KMS-11 (cell line): ENCODE results near the gene KANK2.

Experiments
- H2AFZ ChIP-seq: fragments of 200-600 bp; sonication (generic); 2 replicates; pipeline ENCODE4 v1.6.1; 2016; ENCODE audit warnings: antibody characterized with exemption, mixed run types, low read depth
- H3K27ac ChIP-seq: fragments of 200-600 bp; sonication (generic); 2 replicates; pipeline ENCODE4 v1.6.1; 2016; ENCODE audit warnings: mild to moderate bottlenecking, mixed run types
- H3K27me3 ChIP-seq: fragments of 200-600 bp; sonication (generic); 2 replicates; pipeline ENCODE4 v1.6.1; 2017; ENCODE audit warnings: mild to moderate bottlenecking, low read depth, mixed run types, moderate library complexity; ENCODE audit not compliant: insufficient read depth
- H3K36me3 ChIP-seq: fragments of 200-600 bp; sonication (generic); 2 replicates; pipeline ENCODE4 v1.6.1; 2017; ENCODE audit warnings: mild to moderate bottlenecking, mixed run types; ENCODE audit not compliant: insufficient read depth
- H3K4me1 ChIP-seq: fragments of 200-600 bp; sonication (generic); 2 replicates; pipeline ENCODE4 v1.6.1; 2016; ENCODE audit warnings: mild to moderate bottlenecking, low read depth, mixed run types; ENCODE audit not compliant: poor library complexity, severe bottlenecking
- H3K4me2 ChIP-seq: fragments of 200-600 bp; sonication (generic); 2 replicates; pipeline ENCODE4 v1.7.0; 2016; ENCODE audit warnings: mild to moderate bottlenecking, mixed run types
- H3K4me3 ChIP-seq: fragments of 200-600 bp; sonication (generic); IDR thresholded peaks from 2 replicates; pipeline ENCODE4 v1.6.1; 2017; ENCODE audit warnings: low read depth, low read length, mixed read lengths; ENCODE audit not compliant: insufficient read depth
- H3K79me2 ChIP-seq: fragments of 200-600 bp; sonication (generic); 2 replicates; pipeline ENCODE4 v1.6.1; 2016; ENCODE audit warnings: low read depth, mixed run types; ENCODE audit not compliant: insufficient read depth
- H3K9ac ChIP-seq: fragments of 200-600 bp; sonication (generic); 2 replicates; pipeline ENCODE4 v1.6.1; 2016; ENCODE audit warnings: mild to moderate bottlenecking, mixed run types
- H4K20me1 ChIP-seq: fragments of 200-600 bp; sonication (generic); 2 replicates; pipeline ENCODE4 v1.6.1; 2016; ENCODE audit warnings: mild to moderate bottlenecking, mixed run types; ENCODE audit not compliant: insufficient read depth
- CTCF ChIP-seq: fragments of 200-600 bp; sonication (generic); conservative IDR thresholded peaks from 2 replicates; pipeline ENCODE4 v1.6.1; 2017; ENCODE audit warnings: low read depth, mild to moderate bottlenecking, antibody characterized with exemption, low read length, moderate library complexity, mixed read lengths

The KANK2 gene

GRCh38 chr19:11137542-11138384 lies 59.6 kb downstream of the KANK2 start:
- peak overlapping the region; percentile 88 for H3K4me2 ChIP-seq
- peak overlapping the region; percentile 80 for H2AFZ ChIP-seq
- peaks cover 9% of the 10 kb centered on the region for H3K4me1 ChIP-seq

GRCh38 chr19:11136400-11137101 lies 60.8 kb downstream of the KANK2 start:
- Histone ChIP-seq H3K36me3 (peaks cover 4% of the 10 kb centered on the region; the same call in 1 of the 2 replicates), H2AFZ (no peak overlapping the region), H3K79me2 (no peaks in the 10 kb centered on the region), H3K4me1 (peaks cover 9% of the 10 kb centered on the region), H3K4me3 (no peak overlapping the region), H3K9ac (no peak overlapping the region), H4K20me1 (no peaks in the 10 kb centered on the region), H3K27ac (no peak overlapping the region), H3K4me2 (no peak overlapping the region), H3K27me3 (no peaks in the 10 kb centered on the region)
- no peak for TF ChIP-seq CTCF

More at GRCh38 chr19:11137542-11138384, 59.6 kb downstream of the KANK2 start:
- Histone ChIP-seq H3K27ac (no peak overlapping the region), H3K27me3 (no peaks in the 10 kb centered on the region), H3K36me3 (no peaks in the 10 kb centered on the region), H3K9ac (peak overlapping the region; percentile 26; the same call in 1 of the 2 replicates), H3K79me2 (no peaks in the 10 kb centered on the region), H3K4me3 (no peak overlapping the region), H4K20me1 (no peaks in the 10 kb centered on the region)
- peak; percentile 63 for TF ChIP-seq CTCF

DNA sequence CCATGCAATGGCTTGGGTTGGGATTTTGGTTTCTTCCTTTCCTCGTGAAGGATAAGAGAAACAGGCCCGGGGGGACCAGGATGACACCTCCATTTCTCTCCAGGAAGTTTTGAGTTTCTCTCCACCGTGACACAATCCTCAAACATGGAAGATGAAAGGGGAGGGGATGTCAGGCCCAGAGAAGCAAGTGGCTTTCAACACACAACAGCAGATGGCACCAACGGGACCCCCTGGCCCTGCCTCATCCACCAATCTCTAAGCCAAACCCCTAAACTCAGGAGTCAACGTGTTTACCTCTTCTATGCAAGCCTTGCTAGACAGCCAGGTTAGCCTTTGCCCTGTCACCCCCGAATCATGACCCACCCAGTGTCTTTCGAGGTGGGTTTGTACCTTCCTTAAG lies 65.9 kb downstream of the KANK2 start:
- peaks cover 19% of the 10 kb centered on the region; the same call in 1 of the 2 replicates for H3K36me3 ChIP-seq
- no peaks in the 10 kb centered on the region for H3K4me1 ChIP-seq
- no peak overlapping the region for H3K27ac ChIP-seq
- no peak overlapping the region for H3K4me3 ChIP-seq
- no peaks in the 10 kb centered on the region for H4K20me1 ChIP-seq
- TF ChIP-seq CTCF, result no peak
- no peak overlapping the region for H3K4me2 ChIP-seq
- H3K79me2 ChIP-seq, result no peaks in the 10 kb centered on the region
- H2AFZ ChIP-seq, result no peak overlapping the region
- H3K27me3 ChIP-seq, result no peaks in the 10 kb centered on the region
- H3K9ac ChIP-seq, result no peak overlapping the region

DNA sequence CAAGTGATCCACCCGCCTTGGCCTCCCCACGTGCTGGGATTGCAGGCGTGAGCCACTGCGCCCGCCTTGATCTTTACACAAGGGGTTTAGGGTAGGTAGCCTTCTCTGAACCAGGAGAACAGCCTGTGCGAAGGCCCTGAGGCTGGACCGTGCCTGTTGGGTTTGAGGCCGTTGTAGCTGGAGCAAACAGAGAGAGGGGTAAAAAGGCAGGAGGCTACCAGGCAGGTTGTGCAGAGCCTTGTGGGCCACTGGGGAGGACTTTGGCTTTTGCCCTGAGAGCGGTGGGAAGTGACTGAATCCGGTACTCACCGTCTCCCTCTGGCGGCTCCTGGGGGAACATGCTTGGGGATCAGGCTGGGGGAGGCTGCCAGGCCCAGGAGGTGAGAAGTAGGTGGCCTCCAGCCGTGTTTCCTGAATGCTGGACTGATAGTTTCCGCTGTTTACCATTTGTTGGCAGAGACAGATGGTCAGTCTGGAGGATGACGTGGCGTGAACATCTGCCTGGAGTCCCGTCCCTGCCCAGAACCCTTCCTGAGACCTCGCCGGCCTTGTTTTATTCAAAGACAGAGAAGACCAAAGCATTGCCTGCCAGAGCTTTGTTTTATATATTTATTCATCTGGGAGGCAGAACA lies 66.4 kb downstream of the KANK2 start:
- no peaks in the 10 kb centered on the region for H3K4me1 ChIP-seq
- no peak overlapping the region for H3K4me2 ChIP-seq
- peak; percentile 72 for TF ChIP-seq CTCF
- H3K9ac ChIP-seq, result no peak overlapping the region
- H3K27ac ChIP-seq, result no peak overlapping the region
- H3K79me2 ChIP-seq, result no peaks in the 10 kb centered on the region
- no peaks in the 10 kb centered on the region for H3K27me3 ChIP-seq
- no peak overlapping the region for H2AFZ ChIP-seq
- H4K20me1 ChIP-seq, result no peaks in the 10 kb centered on the region
- H3K36me3 ChIP-seq, result peaks cover 21% of the 10 kb centered on the region; the same call in 1 of the 2 replicates
- H3K4me3 ChIP-seq, result no peak overlapping the region
